ENCODE data around the gene ELOVL5.

DNA sequence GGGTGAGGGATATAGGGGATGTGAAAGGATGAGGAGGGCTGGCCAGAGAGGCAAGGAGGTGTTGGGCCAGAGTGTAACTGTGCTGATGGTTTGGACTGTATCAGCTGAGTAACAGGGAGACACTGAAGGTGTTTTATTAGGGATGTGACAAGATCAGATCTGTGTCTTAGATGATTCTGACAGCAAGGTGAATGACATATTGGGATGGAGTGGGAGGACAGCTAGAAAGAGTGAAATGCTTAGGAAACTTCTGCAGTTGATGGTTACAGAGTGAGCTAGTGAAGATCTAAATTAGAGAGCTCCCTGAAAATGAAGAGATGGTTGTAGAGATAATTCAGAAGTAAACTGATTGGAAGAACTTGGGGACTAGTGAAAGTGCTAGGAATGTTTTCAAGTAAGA lies 47.2 kb upstream of the ELOVL5 start:
- TF ChIP-seq, protein P1, sequence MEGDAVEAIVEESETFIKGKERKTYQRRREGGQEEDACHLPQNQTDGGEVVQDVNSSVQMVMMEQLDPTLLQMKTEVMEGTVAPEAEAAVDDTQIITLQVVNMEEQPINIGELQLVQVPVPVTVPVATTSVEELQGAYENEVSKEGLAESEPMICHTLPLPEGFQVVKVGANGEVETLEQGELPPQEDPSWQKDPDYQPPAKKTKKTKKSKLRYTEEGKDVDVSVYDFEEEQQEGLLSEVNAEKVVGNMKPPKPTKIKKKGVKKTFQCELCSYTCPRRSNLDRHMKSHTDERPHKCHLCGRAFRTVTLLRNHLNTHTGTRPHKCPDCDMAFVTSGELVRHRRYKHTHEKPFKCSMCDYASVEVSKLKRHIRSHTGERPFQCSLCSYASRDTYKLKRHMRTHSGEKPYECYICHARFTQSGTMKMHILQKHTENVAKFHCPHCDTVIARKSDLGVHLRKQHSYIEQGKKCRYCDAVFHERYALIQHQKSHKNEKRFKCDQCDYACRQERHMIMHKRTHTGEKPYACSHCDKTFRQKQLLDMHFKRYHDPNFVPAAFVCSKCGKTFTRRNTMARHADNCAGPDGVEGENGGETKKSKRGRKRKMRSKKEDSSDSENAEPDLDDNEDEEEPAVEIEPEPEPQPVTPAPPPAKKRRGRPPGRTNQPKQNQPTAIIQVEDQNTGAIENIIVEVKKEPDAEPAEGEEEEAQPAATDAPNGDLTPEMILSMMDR (IDR thresholded peaks at IDR 0.05; ENCODE audit: insufficient read depth, low read depth, low read length), result no peak
- no peak for TF ChIP-seq EZH2 (IDR thresholded peaks at IDR 0.05; ENCODE audit: insufficient read depth, low read length)

All from astrocyte (in vitro differentiated cells and primary cell).